Mucosa of descending colon (tissue), 3 donors: ENCODE results near the gene ZFP36L2. TPM values are rescaled to one million over a fixed set of nuclear protein-coding genes. Genes with fewer than 3 reads are reported as not detected.

Experiments
- ATAC-seq: fragments of 200-7000 bp; cut with Tn5 transposase; one replicate; pipeline ENCODE4 v1.9.1; 2020; ENCODE audit warnings: mild to moderate bottlenecking, moderate library complexity
- DNase-seq, 3 donors: peaks; one replicate each; pipeline ENCODE4 v3.0.0-alpha.2; 2020
- H3K36me3 ChIP-seq: fragments of 200-600 bp; one replicate; pipeline ENCODE4 v1.8.0; 2021; ENCODE audit warnings: low read depth, mild to moderate bottlenecking
- H3K4me1 ChIP-seq: fragments of 200-600 bp; one replicate; pipeline ENCODE4 v1.8.0; 2021; ENCODE audit warnings: low read depth, mild to moderate bottlenecking
- H3K4me3 ChIP-seq: fragments of 200-600 bp; one replicate; pipeline ENCODE4 v1.8.0; 2021; ENCODE audit warnings: mild to moderate bottlenecking
- H3K9me3 ChIP-seq: fragments of 200-600 bp; one replicate; pipeline ENCODE4 v1.8.0; 2021; ENCODE audit warnings: mild to moderate bottlenecking
- intact Hi-C, 2 donors: fragments of 100-400 bp; cut with DNase I in 1 of 2; cut with micrococcal nuclease in 1 of 2; formaldehyde crosslinking; loops; one replicate each; pipeline versions ENCODE4 v1.11.0 to v1.11.1; 2022; cut with DNase I, micrococcal nuclease
- total RNA-seq, 3 donors: library from RNA; stranded (reverse); fragmentation: NEBNext Ultra II Directional in 2 of 3; extraction: Animal tissue kit (Norgen Biotek cat#: 25700) in 2 of 3; gene quantifications; one replicate each; pipeline versions ENCODE4 v1.2.1 to v1.2.4, GENCODE V29; 2021 to 2023
- TF ChIP-seq, protein P1 (sequence below): fragments of 200-600 bp; IDR thresholded peaks from one replicate; pipeline ENCODE4 v1.8.0; 2022; ENCODE audit warnings: antibody characterized with exemption, mild to moderate bottlenecking
- donor health status: DM: no; HTN: no; CAD: no; lungs with moderate emphysema.
- donor health status: DM: no; HTN: no; CAD: no.
- donor health status: DM: no; HTN: yes; CAD: no.

Gene ZFP36L2
- total RNA-seq, 3 donors from 2014 or later: 160 to 198 (median 169) TPM

DNA sequence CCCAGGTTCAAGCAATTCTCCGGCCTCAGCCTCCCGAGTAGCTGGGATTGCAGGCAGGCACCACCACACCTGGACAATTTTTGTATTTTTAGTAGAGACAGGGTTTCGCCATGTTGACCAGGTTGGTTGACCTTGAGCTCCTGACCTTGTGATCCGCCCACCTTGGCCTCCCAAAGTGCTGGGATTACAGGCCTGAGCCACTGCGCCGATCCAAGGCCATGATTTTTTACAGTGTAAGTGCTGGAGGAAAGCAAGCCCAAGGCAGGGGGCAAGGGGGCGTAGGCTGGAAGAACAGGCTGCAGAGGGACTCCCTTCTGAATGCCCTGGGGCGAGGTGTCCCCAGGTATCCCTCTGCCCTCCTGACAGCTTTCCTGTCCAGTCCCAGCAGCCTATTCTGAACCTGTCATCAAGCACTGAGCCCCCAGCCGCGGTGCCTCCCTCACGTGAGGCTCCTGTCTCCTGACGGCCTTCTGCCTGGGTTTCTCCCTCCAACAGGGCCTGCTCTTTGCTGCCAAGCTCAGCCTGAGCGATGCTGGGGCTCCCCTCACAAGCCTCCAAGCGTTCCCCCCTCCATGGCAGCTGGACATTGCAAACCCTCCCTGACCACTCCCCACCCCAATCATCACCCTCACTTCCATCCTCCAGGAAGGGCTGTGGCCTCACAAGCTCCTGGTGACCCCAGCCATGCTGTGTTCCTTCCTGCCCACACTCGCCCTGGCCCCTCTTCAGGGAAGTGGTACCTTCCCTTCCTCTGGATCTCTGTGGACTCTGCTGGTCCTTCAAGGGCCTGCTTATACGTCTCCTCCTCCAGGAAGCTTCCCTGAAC is 37.6 kb downstream of the ZFP36L2 start:
- intact Hi-C loops: no loop called here
- DNase-seq (no peak), ATAC-seq (no peak)
- TF ChIP-seq, protein P1, sequence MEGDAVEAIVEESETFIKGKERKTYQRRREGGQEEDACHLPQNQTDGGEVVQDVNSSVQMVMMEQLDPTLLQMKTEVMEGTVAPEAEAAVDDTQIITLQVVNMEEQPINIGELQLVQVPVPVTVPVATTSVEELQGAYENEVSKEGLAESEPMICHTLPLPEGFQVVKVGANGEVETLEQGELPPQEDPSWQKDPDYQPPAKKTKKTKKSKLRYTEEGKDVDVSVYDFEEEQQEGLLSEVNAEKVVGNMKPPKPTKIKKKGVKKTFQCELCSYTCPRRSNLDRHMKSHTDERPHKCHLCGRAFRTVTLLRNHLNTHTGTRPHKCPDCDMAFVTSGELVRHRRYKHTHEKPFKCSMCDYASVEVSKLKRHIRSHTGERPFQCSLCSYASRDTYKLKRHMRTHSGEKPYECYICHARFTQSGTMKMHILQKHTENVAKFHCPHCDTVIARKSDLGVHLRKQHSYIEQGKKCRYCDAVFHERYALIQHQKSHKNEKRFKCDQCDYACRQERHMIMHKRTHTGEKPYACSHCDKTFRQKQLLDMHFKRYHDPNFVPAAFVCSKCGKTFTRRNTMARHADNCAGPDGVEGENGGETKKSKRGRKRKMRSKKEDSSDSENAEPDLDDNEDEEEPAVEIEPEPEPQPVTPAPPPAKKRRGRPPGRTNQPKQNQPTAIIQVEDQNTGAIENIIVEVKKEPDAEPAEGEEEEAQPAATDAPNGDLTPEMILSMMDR: no peak
- Histone ChIP-seq H3K4me1 (peaks cover 53% of the 10 kb centered on the region), H3K4me3 (no peak overlapping the region), H3K36me3 (no peaks in the 10 kb centered on the region), H3K9me3 (no peaks in the 10 kb centered on the region)

- intact Hi-C loops: no loop called here
- DNase-seq: peak; percentile 79 to 87 (median 83)
- Histone ChIP-seq H3K4me1 (peaks cover 34% of the 10 kb centered on the region), H3K9me3 (no peaks in the 10 kb centered on the region), H3K36me3 (no peaks in the 10 kb centered on the region), H3K4me3 (no peak overlapping the region)
- TF ChIP-seq, protein P1: no peak
- ATAC-seq: peak; percentile 83
Measured at GRCh38 chr2:43186679-43187374, 39.6 kb downstream of the ZFP36L2 start.

DNA sequence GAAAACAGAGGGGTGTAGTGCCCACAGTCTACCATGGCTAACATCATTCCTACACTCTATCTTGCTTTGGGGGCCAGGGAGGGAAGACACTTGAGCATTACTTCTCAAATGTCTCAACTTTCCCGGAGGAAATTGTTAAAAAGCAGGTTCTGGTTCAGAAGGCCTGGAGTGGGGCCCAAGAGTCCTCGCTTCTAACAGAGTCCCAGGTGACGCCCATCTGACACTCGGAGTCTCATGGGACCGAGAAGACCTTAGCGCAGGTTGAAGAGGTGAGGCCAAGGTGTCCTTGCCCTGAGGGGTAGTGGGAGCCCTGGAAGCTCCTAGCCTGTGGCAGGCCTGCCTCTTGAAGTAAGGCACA is 40.1 kb downstream of the ZFP36L2 start:
- no peak for ATAC-seq
- Histone ChIP-seq H3K36me3 (no peaks in the 10 kb centered on the region), H3K4me1 (peaks cover 29% of the 10 kb centered on the region), H3K4me3 (no peak overlapping the region), H3K9me3 (no peaks in the 10 kb centered on the region)
- intact Hi-C loops: no loop called here
- TF ChIP-seq, protein P1: no peak
- DNase-seq: no peak

DNA sequence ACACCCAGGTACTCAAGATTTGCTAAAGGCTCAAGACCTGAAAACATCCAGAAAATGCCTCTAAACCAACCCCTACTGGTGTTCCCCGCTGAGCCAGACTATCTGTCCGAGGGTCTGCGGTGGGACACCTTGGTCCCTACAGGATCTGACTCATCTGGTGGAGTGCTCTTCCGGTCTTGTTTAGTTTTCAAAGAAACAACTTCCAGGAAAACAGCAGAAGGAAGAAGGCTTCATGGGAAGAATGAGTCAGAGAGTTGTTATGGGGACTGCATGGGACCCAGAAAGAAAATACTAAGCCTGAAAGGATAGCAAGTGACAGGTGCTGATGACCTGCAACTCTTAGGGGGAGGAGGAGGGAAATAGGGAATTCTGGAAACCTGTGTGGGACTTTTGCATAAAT is 41.3 kb downstream of the ZFP36L2 start:
- ATAC-seq: no peak
- TF ChIP-seq, protein P1: no peak
- intact Hi-C loops: no loop called here

DNA sequence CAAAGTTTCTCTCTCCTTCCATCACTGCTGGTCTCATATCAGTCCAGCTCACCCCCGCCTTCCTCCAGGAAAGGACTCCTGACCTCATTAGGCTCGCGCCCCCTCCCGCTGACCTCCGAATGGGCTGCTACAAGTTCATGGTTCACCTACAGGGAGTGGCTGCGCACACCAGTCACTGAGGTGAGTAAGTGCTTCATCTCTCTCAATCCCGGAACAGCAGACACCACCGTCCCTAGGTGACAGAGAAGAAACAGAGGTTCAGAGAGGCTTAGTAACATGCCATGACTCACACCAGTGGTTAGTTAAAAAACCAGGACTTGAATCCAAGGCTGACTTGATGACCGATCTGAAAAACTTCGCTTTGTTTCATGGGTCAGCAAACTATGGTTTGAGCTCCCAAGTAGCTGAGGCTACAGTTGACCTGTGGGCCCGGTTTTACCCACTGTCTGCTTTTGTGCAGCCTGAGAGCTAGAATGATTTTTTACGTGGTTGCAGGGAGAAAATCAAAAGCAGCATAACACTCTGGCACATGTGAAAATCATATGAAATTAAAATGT is 42.0 kb downstream of the ZFP36L2 start:
- Histone ChIP-seq H3K4me1 (peaks cover 19% of the 10 kb centered on the region), H3K4me3 (no peak overlapping the region), H3K36me3 (no peaks in the 10 kb centered on the region), H3K9me3 (no peaks in the 10 kb centered on the region)
- intact Hi-C loops: no loop called here
- peak in 2 of 3 donors; percentile 58 to 68 for DNase-seq
- TF ChIP-seq, protein P1: no peak
- peak; percentile 82 for ATAC-seq

More for the DNA sequence above, 41.3 kb downstream of the ZFP36L2 start:
- peaks cover 20% of the 10 kb centered on the region for H3K4me1 ChIP-seq
- H3K36me3 ChIP-seq: no peaks in the 10 kb centered on the region
- H3K4me3 ChIP-seq: no peak overlapping the region
- no peaks in the 10 kb centered on the region for H3K9me3 ChIP-seq
- no peak for DNase-seq
